Measurements from ENCODE around the gene ALAD. TPM values are rescaled to one million over a fixed set of nuclear protein-coding genes. Genes with fewer than 3 reads are reported as not detected.

ALAD gene
- total and polyA plus RNA-seq, 9 of the 15 experiments (the other 6 are each of a cell fraction or from before 2014, with no cell fraction given): 1.3 to 12.7 (median 6.8) TPM

GRCh38 chr9:113368982-113369854, 31.9 kb downstream of the ALAD start:
- Histone ChIP-seq H3K79me2 (ENCODE audit: control insufficient read depth, insufficient read depth, low read length) (no peaks in the 10 kb centered on the region), H3K9ac (ENCODE audit: insufficient read depth in 1 of 2, low read depth in 2 of 2, low read length in 2 of 2) (peak overlapping the region in 1 of 2 experiments; percentile 1; a peak in 1 of 4 replicates), H3K27me3 (ENCODE audit: control insufficient read depth in 2 of 2, insufficient read depth in 2 of 2, low read length in 2 of 2) (no peaks in the 10 kb centered on the region), H3K36me3 (ENCODE audit: control insufficient read depth, insufficient read depth, low read length) (peaks cover 17% of the 10 kb centered on the region; the same call in 2 of the 3 replicates), H3K9me3 (replicated peaks; ENCODE audit: control insufficient read depth, insufficient read depth, low read depth, low read length) (no peaks in the 10 kb centered on the region), H3K4me3 (no peak overlapping the region), H2AFZ (ENCODE audit: low read depth, low read length) (no peak overlapping the region), H3K9me1 (ENCODE audit: control insufficient read depth, insufficient read depth, low read length) (no peaks in the 10 kb centered on the region), H3K4me1 (replicated peaks in 1 of 2; ENCODE audit: control insufficient read depth in 2 of 2, insufficient read depth in 2 of 2, low read length in 2 of 2) (peaks cover 23 to 24% of the 10 kb centered on the region in 2 experiments), H4K20me1 (replicated peaks; ENCODE audit: control insufficient read depth, insufficient read depth, low read length) (peaks cover 12% of the 10 kb centered on the region; the same call in 1 of the 2 replicates), H3K27ac (ENCODE audit: extremely low read depth, low read depth, low read length) (no peak overlapping the region), H3K4me2 (ENCODE audit: insufficient read depth, low read length) (peak overlapping the region; percentile 35; the same call in 1 of the 2 replicates)
- BruUV-seq (replicated peaks): no TSS peak
- 25% methylated on average over 13 of the region's 13 CpGs for WGBS (ENCODE audit: insufficient coverage, low coverage, missing lambda C conversion rate)
- ChIA-PET CTCF (ENCODE audit: low intra/inter-chr PET ratio) (no interaction called here), POLR2A (interaction anchor here (0.6 to 1.2 kb wide), 5 partner anchors 17 to 801 kb away, joined by 3 to 6 read pairs (median 3); partner anchors contain the start of genes CDC26 and PRPF4)
- FAIRE-seq: peak; percentile 68
- in situ Hi-C loops (cut with MboI) (no loop called here), intact Hi-C loops (cut with micrococcal nuclease) (no loop called here)
- peak; percentile 89 for ATAC-seq
- peak; percentile 57 to 91 (median 73) for DNase-seq (ENCODE audit: extremely low read depth in 1 of 4, low spot score in 3 of 4)
- TF ChIP-seq HOXB6 (CRISPR knock-in tag; IDR thresholded peaks at IDR 0.05; ENCODE audit: borderline replicate concordance) (no peak), CHD2 (IDR thresholded peaks at IDR 0.05; ENCODE audit: low read depth, low read length) (no peak), PYGO2 (tag; IDR thresholded peaks at IDR 0.05) (no peak), RFX1 (IDR thresholded peaks at IDR 0.05) (peak; percentile 76), GTF2E2 (tag; IDR thresholded peaks at IDR 0.05) (no peak), SMARCC2 (IDR thresholded peaks at IDR 0.05; ENCODE audit: low read depth) (peak; percentile 79), GABPB1 (CRISPR knock-in tag; IDR thresholded peaks at IDR 0.05) (0 out of 2 replicates have a peak, but pooled peaks have one; percentile 35), ARID1B (IDR thresholded peaks at IDR 0.05) (peak; percentile 98), ZNF512 (tag; IDR thresholded peaks at IDR 0.05) (no peak), ZBTB2 (IDR thresholded peaks at IDR 0.05) (no peak), GMEB1 (CRISPR knock-in tag; IDR thresholded peaks at IDR 0.05) (no peak), HNRNPL (IDR thresholded peaks at IDR 0.05; ENCODE audit: low read depth, low read length) (no peak), ZFX (CRISPR knock-in tag; IDR thresholded peaks at IDR 0.05) (0 out of 2 replicates have a peak, but pooled peaks have one; percentile 27), KDM2B (CRISPR knock-in tag; IDR thresholded peaks at IDR 0.05) (no peak), KDM4B (IDR thresholded peaks at IDR 0.05; ENCODE audit: borderline replicate concordance in 2 of 2, low read depth in 1 of 2) (no peak), CEBPG (CRISPR knock-in tag; IDR thresholded peaks at IDR 0.05) (no peak), CEBPG (tag; conservative IDR thresholded peaks at IDR 0.05 in 1 of 2, IDR thresholded peaks at IDR 0.05 in 1 of 2) (no peak)
